ENCODE data around the gene AMN. TPM values are rescaled to one million over a fixed set of nuclear protein-coding genes. Genes with fewer than 3 reads are reported as not detected.

Gene AMN
- total RNA-seq, 1 donor from 2014 or later: not detected

DNA sequence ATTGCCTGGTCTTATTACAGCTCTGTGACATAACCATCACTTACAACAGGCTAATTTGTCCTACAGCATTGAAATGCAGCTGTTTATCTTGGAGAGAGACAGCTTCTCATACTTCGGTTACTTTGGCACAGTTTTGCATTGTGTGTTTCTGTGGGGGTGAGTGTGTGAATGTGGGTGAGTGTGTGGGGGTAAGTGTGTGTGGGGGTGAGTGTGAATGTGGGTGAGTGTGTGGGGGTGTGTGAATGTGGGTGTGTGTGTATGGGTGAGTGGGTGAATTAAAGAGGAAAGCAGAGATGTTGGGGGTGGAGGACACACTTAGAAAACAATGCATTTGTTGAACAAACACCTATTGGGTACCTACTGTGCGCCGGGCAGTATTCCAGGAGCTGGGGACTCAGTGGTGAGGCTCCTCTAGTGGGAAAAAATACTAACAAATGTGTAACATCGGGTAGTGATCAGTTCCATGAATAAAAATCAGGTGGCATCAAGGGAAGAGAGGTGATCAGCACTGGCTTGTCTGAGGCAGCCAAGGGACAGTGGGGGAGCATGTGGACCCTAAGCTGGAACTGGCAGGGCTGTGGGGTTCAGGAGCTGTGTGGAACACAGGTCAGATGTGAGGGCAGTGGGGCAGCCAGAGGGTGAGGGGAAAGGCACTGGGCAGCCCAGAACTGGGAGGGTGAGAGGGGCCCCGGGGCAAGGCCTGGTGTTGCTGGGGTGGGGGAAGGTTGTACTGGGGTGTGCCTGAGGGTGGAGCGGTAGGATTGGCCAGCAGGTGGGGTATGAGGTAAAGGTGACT is 44.1 kb upstream of the AMN start:
- Mint-ChIP-seq H3K36me3 (ENCODE audit: low read depth, unreplicated experiment) (no peaks in the 10 kb centered on the region), H3K4me1 (ENCODE audit: unreplicated experiment) (peaks cover 3% of the 10 kb centered on the region), H3K4me3 (ENCODE audit: unreplicated experiment) (no peak overlapping the region), H3K27me3 (ENCODE audit: unreplicated experiment) (peaks cover 3% of the 10 kb centered on the region), H3K27ac (ENCODE audit: unreplicated experiment) (no peak overlapping the region), H3K9me3 (ENCODE audit: unreplicated experiment) (no peaks in the 10 kb centered on the region)
- no peak for DNase-seq (ENCODE audit: low spot score)
- TF ChIP-seq, protein P1, sequence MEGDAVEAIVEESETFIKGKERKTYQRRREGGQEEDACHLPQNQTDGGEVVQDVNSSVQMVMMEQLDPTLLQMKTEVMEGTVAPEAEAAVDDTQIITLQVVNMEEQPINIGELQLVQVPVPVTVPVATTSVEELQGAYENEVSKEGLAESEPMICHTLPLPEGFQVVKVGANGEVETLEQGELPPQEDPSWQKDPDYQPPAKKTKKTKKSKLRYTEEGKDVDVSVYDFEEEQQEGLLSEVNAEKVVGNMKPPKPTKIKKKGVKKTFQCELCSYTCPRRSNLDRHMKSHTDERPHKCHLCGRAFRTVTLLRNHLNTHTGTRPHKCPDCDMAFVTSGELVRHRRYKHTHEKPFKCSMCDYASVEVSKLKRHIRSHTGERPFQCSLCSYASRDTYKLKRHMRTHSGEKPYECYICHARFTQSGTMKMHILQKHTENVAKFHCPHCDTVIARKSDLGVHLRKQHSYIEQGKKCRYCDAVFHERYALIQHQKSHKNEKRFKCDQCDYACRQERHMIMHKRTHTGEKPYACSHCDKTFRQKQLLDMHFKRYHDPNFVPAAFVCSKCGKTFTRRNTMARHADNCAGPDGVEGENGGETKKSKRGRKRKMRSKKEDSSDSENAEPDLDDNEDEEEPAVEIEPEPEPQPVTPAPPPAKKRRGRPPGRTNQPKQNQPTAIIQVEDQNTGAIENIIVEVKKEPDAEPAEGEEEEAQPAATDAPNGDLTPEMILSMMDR (IDR thresholded peaks at IDR 0.05; ENCODE audit: unreplicated experiment): no peak

DNA sequence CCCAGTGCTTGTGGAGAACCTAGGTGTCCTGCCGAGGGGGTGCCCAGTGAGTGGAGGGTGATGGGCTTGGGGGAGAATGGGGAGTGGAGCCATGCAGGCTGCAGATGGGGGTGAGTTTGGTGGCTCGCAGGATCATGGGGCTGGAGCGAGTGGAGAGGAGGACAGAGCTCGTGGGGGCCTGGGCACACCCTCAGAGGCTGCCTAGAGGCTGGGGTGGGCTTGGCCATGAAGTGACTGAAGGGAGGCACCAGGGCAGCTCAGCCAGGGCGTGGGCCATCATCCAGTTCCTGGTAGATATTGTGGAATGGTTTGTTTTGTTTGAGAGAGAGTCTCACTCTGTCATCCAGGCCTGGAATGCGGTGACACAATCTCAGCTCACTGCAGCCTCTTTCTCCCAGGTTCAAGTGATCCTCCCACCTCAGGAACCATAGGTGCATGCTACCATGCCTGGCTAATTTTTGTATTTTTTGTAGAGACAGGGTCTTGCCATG is 43.4 kb upstream of the AMN start:
- TF ChIP-seq, protein P1 (IDR thresholded peaks at IDR 0.05; ENCODE audit: unreplicated experiment): no peak
- Mint-ChIP-seq H3K27me3 (ENCODE audit: unreplicated experiment) (peaks cover 3% of the 10 kb centered on the region), H3K9me3 (ENCODE audit: unreplicated experiment) (no peaks in the 10 kb centered on the region), H3K27ac (ENCODE audit: unreplicated experiment) (no peak overlapping the region), H3K4me3 (ENCODE audit: unreplicated experiment) (no peak overlapping the region), H3K4me1 (ENCODE audit: unreplicated experiment) (peaks cover 3% of the 10 kb centered on the region), H3K36me3 (ENCODE audit: low read depth, unreplicated experiment) (no peaks in the 10 kb centered on the region)
- DNase-seq (ENCODE audit: low spot score): no peak

DNA sequence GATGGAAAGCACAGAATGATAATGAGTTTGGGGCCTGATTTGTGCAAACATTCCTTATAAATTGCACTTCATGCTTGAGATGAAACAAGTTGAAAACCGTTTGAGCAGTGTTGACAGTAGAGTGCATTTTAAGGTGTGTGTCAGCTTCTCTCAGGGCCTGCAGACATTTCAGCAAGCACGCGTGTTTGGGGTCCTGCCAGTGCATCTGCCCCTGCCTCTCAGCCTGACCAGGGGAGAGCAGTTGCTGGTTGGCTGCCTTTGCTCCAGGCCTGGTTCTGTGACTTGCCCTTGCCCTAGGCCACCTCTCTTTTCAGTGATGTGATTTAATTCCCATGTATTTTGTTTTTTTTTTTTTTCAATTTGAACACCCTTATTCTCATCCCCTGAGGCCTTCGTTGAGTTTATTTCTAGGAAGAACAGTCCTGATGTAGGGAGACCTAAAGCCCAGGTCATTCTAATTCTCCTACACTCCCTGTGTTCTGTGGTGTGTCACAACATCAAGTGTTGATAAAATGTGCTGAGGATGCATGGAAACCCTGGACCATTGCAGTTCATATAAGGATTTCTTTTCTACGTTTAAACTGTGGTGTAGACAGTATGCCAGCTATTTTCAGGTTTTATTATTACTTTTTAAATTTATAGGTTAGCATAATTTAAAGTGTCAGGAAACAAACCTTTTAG is 40.1 kb upstream of the AMN start:
- no peak overlapping the region for H3K27ac Mint-ChIP-seq (ENCODE audit: unreplicated experiment)

DNA sequence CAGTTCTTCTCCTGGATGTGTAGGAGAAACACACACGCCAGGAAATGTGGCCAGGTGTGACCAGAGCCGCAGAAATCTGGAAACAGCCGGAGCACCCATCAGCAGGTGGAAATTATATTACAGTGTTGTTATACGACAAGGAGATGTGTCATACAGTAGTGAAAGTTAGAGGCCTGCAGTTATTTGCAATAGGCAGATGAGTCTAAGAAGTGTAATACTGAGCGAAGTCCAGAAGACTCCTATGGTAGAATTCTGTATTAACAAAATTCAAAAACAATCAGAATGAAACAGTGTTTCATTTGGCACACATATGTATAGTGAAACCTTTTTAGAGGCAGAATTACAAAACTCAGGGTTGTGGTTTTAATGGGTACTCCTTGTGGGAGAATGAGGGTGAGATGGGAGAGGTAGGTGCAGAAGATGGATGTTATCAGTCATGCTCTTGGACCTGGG is 39.3 kb upstream of the AMN start:
- no peak for DNase-seq (ENCODE audit: low spot score)
- Mint-ChIP-seq H3K36me3 (ENCODE audit: low read depth, unreplicated experiment) (no peaks in the 10 kb centered on the region), H3K4me3 (ENCODE audit: unreplicated experiment) (no peak overlapping the region), H3K27ac (ENCODE audit: unreplicated experiment) (no peak overlapping the region), H3K4me1 (ENCODE audit: unreplicated experiment) (peaks cover 3% of the 10 kb centered on the region), H3K9me3 (ENCODE audit: unreplicated experiment) (no peaks in the 10 kb centered on the region), H3K27me3 (ENCODE audit: unreplicated experiment) (peaks cover 3% of the 10 kb centered on the region)
- TF ChIP-seq, protein P1 (IDR thresholded peaks at IDR 0.05; ENCODE audit: unreplicated experiment): no peak

More for the DNA sequence above, 40.1 kb upstream of the AMN start:
- Mint-ChIP-seq H3K4me1 (ENCODE audit: unreplicated experiment) (peaks cover 3% of the 10 kb centered on the region), H3K36me3 (ENCODE audit: low read depth, unreplicated experiment) (no peaks in the 10 kb centered on the region), H3K27me3 (ENCODE audit: unreplicated experiment) (peaks cover 3% of the 10 kb centered on the region), H3K4me3 (ENCODE audit: unreplicated experiment) (no peak overlapping the region), H3K9me3 (ENCODE audit: unreplicated experiment) (no peaks in the 10 kb centered on the region)
- DNase-seq (ENCODE audit: low spot score): no peak
- TF ChIP-seq, protein P1 (IDR thresholded peaks at IDR 0.05; ENCODE audit: unreplicated experiment): no peak

DNA sequence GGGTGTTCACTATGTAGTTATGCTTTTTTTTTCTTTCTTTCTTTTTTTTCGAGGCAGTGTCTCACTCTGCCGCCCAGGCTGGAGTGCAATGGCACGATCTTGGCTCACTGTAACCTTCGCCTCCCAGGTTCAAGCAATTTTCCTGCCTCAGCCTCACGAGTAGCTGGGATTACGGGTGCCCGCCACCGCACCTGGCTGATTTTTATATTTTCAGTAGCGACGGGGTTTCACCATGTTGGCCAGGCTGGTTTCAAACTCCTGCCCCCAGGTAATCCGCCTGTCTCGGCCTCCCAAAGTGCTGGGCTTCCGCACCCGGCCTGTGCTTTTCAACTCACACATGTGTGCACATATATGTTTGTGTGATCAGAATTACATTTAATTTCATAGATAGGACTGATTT is 38.9 kb upstream of the AMN start:
- Mint-ChIP-seq H3K36me3 (ENCODE audit: low read depth, unreplicated experiment) (no peaks in the 10 kb centered on the region), H3K4me1 (ENCODE audit: unreplicated experiment) (peaks cover 3% of the 10 kb centered on the region), H3K27ac (ENCODE audit: unreplicated experiment) (no peak overlapping the region), H3K9me3 (ENCODE audit: unreplicated experiment) (no peaks in the 10 kb centered on the region), H3K27me3 (ENCODE audit: unreplicated experiment) (peaks cover 3% of the 10 kb centered on the region), H3K4me3 (ENCODE audit: unreplicated experiment) (no peak overlapping the region)
- TF ChIP-seq, protein P1 (IDR thresholded peaks at IDR 0.05; ENCODE audit: unreplicated experiment): no peak
- DNase-seq (ENCODE audit: low spot score): no peak
